Endometrium (tissue), 2 donors: Measurements from ENCODE around the gene PAIP1.
"Not testable (repeated sequence)": the region's sequence is repeated elsewhere in the genome, so short reads cannot be mapped to it uniquely, and the experiment has no call there.

ENCODE experiments used
- FAIRE-seq: peaks from 2 replicates; lab custom pipeline; 2012; peaks lifted over from hg19 to GRCh38; lab: Jason Lieb, UNC
- donor health status: control.
- donor health status: control.

Gene PAIP1

DNA sequence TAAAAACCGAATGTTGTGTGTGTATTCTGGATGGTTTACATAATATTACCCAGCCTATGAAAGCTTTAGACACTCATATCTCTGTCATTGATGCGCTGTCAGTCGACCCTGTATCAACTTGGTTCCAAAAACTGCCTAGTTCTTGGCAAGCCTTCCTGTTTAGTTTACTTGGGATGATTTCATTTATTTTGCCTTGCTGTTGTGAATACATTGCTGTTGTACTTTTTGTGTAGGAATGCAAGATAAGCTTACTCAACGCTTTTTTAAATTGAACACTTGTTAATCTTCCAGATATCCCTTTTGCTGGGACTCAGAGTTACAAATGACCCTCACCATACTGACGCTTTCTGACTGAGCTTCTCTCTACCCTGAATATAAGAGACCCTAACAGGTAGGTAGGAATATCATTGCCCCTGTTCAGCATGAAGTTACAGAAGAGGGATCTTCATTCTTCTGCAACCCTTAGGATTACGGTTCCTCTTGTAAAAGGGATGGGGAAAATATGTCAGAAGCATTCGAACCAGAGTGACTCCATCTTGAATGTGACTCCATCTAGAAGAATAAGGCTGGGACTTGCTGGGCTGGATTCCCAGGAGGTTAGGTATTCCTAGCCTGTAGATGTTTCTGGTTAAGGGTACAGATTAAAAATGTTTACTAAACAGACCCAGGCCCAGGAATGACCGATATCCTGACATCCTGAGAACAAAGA, 13.7 kb upstream of the PAIP1 start:
- no peak for FAIRE-seq

DNA sequence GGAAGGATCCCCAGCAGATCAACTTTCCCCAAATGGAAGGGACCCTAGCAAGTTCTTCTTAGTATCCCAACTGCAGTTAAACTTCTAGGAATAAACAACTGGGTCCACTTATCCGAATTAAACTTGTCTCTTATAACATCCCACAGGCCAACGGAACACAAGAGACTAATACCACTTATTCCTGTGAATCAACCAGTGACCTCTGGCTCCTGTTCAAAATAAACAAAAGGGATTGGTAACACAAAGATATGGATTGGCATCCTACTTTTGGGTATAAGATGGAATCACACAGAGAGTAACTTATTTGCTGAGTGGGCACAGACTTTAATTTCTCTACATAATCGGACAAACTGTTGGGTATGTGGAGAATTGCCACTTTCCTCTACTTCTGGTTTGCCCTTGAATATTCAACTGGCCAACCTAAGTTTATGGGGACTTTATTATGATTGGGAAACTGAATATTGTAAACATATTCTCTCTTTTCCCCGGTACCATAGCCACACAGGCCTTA, 12.4 kb upstream of the PAIP1 start:
- no peak for FAIRE-seq

DNA sequence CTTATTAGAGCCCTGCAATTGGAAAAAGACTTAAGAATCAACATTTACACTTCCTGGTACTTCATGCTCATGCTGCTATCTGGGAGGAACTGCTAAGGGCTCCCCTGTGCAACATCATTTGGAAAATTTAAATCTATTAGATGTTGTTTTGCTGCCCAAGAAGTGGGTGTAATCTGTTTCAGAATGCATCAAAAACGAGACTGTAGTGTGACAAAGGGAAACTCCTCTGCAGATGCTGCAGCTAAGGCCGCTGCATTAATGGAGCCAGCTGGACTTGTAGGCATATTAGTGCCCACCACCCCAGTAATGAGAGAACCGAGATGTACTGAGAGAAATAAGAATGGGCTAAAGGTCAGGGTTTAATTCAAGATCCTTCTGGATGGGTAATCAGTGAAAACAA, 11.1 kb upstream of the PAIP1 start:
- no peak for FAIRE-seq

DNA sequence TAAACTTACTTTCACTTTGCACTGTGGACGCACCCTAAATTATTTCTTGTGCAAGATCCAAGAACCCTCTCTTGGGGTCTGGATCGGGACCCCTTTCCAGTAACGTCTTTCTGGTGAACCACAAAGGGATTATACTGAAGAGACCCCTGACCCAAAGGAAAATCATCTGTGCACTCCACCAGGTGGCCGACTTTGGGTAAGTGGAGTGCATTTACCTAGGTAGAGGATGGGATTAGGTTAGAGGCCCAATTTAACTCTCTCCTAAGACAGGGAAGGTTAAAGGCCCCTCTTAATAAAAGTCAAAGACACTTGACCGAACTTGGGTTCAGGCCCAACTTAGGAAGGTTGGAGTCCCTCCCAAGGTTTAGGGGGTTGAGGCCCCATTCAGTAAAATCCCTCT, 8.2 kb upstream of the PAIP1 start:
- FAIRE-seq, result no peak

DNA sequence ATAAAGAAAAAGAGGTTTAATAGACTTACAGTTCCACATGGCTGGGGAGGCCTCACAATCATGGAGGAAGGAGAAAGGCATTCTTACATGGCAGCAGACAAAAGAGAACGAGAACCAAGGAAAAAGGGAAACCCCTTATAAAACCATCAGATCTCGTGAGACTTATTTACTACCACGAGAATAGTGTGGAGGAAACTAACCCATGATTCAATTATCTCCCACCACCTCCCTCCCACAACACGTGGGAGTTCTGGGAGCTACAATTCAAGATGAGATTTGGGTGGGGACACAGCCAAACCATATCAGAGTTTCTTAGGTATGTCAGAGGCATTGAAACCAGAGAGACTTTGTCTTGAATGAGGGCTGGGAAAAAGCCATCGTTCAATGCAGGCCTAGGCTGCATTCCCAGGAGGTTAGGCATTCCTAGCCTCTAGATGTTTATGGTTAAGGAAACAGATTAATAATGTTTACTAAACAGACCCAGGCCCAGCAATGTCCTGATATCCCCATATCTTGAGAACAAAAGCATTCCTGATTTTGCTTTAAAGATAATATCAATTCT, 7.5 kb upstream of the PAIP1 start:
- FAIRE-seq, result no peak

DNA sequence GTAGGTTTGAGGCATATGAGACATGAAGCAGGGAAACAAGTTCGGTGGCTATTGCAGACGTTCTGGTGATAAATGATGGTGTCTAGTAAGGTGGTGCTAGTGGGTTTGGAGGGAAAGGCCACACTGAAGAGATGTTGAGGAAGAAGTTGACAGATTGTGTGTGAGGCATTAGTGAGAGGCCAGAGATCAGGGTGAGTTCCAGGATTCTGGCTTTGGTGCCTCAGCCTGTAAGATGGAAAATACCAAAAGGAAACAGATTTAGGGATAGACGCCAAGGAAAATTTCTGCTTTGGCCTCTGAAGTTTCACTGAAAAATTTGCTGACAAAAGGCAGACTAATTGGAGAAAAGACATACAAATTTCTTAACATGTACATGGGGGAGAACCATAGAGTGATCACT, 6.4 kb upstream of the PAIP1 start:
- FAIRE-seq, result no peak

DNA sequence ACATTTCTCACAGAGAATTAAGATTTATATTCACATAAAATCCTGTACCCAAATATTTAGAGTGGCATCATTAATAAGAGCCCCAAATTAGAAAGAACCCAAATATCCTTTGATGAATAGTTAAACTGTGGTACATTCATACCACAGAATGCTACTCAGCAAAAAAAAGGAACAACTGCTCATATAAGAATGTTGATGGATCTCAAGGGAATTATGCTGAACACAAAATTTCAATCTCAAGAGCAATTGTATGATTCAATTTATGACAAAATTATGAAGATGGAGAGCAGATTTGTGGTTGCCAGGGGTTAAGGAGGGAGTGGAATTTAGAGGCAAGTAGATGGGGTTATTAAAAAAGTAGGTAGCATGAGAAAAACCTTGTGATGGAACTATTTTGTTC, 4.5 kb upstream of the PAIP1 start:
- no peak for FAIRE-seq

DNA sequence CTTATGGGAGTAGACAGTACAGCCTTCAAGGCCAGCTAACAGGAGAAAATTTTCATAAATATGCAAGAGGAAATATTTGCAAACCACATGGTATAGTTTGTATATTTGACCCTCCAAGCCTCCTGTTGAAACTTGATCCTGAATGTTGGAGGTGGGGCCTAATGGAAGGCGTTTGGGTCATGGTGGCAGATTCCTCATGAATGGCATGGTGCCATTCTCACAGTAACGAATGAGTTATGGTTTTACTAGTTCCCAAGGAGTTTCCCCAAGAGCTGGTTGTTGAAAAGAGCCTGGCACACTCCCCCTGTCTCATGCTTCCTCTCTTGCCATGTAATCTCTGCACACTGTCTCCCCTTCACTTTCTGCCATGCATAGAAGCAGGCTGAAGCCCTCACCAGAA, 3.3 kb upstream of the PAIP1 start:
- FAIRE-seq, result no peak

DNA sequence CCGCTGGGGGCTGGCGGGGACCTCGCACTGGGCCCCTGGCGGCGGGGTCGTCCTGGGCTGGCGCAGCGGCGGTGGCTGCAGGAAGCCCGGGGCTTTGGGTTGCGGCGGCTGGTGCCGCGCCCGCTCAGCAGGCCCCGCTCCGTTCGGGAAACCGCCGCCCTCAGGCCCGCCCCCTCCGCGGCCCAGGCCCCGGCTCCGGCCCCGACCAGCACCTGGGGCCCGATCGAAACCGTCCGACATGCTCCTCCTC, 345 bp downstream of the PAIP1 start:
- FAIRE-seq, result not testable (repeated sequence)

DNA sequence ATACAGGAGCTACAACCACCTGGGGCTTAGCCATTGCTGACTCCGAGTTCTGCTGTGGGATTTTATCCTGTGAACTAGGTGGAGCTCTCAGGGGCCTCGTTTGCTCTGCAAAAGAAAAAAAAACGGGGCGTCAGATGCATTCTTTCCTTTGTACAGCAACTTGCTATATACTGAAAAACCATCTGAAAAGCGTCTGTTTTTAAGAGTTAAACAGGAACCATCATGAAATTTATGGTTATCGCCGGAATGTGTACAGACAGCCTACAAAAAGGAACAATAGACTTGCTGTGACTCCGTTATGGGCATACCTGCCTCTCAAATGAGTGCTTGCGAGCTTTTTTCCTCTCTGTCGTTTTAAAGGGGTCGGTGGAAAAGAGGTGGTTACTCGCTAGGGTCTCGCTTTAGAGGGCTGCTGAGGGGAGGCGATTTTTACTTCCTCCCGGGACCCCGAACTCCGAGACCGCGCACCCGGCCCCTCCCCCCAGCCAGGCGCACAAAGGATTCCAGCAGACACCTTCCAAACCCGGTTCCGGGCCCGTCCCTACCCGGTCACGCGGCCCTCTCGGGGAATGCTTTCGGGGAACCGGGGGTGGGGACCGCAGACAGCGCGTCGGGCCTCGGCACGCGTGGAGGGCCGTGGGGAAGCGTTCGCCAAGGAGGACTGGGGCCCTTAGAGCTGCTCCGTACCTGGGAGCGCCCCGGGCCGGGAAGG, 826 bp downstream of the PAIP1 start:
- no peak for FAIRE-seq

DNA sequence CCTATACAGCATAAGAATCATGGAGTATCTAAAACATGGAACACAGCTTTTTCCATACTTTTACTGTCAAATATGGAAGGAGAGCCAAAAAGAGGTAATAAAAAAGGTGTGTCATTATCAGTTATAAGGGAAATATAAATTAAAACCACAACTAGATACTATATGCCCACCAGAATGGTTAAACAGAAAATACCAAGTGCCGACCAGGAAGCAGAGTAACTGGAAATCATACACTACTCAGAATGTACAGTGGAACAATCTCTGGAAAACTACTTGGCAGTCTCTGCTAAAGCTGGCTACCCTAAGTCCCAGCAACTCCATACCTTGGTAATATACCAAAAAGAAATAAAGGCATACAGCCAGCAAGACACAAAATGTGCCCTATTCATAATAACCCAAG, 2.4 kb downstream of the PAIP1 start:
- FAIRE-seq, result no peak

DNA sequence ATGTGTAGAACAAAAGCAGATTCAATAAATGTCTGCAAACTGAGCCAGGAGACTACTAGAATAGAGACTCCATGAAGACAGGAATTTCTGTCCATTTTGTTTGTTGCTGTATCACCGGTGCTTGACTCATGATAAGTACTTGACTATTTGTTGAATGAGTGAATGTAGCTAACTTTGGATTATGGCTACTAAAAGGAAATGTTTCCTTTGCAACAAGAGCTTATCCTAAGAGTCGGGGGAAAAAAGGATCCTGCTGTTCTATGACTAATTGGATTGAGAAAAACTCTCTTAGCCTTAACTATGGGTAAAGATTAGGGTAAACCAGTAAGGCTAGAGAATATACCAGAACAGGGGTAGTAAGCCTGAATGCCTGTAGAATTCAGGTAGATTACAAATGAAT, 3.5 kb downstream of the PAIP1 start:
- FAIRE-seq, result no peak

DNA sequence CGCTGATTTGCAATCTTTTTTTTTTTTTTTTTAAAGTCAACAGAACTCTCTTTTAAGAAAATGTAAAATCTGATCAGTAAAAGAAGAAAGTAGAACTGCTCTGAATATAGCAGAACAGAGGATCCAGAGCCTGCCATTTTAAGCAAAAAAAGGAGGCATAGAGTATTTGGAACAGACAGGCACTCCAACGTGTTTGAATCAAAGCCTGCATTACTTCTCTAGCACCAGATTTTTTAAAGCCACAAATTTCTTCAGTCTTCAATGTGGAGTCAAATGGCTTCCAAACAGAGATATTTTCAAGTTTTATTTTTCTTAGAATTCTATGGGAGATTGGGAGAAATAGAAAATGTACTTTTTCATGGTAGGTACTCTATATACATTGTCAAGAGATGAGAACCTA, 5.1 kb downstream of the PAIP1 start:
- no peak for FAIRE-seq

DNA sequence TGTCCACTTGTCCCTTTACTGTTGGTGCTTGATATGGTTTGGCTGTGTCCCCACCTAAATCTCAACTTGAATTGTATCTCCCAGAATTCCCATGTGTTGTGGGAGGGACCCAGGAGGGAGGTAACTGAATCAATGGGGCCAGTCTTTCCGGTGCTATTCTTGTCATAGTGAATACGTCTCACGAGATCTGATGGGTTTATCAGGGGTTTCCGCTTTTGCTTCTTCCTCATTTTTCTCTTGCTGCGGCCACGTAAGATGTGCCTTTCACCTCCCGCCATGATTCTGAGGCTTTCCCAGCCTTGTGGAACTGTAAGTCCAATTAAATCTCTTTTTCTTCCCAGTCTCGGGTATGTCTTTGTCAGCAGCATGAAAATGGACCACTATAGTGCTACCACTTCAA, 7.6 kb downstream of the PAIP1 start:
- FAIRE-seq, result not testable (repeated sequence)

DNA sequence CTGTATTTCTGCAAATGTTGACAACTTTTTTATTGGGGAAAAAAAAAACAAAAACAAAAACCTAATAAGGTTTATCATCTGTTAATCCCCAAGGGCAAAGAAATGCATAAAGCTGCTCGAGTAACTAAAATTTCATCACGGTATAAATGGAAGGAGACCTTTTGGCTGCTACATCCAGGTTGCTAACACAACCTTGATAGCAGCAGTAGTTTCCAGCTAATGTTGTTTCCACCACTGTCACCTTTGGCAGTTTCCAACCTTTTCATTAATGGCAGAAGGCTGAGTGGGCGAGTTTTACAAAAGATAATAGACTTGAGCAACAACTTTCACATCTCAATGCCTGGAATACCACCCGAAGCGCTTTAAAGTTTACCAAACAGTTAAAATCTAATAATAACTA, 8.5 kb downstream of the PAIP1 start:
- FAIRE-seq, result no peak

DNA sequence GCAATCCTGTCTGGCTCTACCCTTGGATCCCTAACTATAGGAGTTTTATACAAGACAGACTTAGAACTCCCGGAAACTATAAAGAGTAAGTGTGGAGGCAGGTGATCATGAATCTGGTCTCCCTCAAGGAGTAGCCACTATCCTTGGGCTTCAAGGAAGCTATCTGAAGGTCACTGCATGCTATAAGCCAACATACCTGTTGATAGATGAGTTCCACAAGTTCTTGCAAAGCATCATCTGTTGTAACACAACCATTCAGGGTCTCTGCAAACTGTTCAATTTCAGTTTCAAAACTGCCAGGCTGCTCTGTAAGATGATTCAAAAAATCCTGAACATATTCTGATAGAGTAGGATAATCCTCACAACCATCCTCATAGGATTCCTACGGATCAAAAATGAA, 9.3 kb downstream of the PAIP1 start:
- FAIRE-seq, result no peak

DNA sequence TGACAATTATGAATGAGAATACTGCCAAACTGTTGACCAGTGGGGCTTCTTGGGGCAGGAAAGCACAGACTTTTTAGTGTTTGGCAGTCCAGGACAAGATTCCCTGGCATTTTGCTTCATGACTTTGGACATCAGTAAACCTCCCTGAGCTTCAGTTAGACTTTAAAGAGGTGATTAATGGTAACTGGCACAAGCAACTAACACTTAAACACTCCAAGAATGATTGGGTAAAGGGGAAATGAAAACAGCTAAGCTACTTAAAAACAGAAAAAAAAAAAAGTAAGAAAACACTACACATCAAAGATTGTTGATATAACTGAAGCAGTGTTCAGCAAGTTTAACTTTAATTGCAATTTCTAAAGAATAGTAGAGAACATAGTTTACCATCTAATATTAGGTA, 13.4 kb downstream of the PAIP1 start:
- peak; percentile 48 for FAIRE-seq

DNA sequence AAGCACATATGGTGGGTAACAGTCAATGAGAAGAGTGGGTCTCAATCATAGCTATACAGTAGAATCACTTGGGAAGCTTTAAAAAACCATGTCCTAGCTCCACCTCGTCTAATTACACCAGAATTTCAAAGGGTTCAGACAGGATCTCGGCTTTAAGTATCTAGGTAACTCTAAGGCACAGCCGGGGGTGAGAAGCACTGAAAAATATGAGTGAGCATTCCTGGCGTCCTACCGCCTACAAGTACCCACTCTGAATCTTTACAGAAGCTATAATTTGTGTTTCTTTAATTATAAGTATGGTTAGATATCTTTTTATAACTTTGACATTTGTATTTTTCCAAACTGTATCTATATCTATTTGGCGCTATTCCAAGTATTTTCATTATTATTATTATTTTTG, 16.1 kb downstream of the PAIP1 start:
- no peak for FAIRE-seq

DNA sequence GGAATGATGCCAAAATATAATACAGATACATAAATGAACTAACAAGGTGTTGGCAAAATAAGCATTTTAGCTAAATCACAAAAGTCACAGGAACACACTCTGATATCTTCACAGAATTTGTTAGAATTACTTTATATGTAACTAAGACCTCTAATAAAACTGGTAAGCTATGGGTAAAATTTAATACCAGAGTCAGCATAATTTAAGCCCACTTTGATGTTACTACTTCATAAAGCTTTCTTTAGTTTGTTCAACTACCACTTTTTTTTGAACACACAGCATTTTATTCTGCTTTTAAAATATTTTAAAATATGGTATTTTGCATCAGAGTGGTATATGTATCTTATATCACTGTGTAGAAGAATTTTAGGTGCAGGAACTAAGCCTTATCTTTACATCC, 19.9 kb downstream of the PAIP1 start:
- FAIRE-seq, result no peak

DNA sequence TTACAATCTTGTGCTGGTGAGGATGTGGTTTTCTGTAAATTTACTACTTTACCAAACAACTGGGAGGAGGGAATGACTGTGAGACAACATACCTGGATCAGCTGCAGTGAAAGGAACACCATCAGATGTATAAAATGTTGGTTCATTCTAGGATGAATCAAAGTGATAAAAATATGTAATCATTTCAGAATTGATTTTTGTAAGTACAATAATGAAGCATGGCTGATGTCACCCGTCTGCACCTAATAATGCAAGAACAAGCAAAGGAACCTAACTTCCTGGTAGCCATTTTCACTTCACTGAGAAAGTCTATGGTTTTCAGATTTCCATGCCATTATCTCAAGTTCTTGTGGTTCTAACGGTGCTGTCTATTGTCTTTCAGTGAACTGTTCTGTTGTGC, 23.2 kb downstream of the PAIP1 start:
- FAIRE-seq, result no peak

DNA sequence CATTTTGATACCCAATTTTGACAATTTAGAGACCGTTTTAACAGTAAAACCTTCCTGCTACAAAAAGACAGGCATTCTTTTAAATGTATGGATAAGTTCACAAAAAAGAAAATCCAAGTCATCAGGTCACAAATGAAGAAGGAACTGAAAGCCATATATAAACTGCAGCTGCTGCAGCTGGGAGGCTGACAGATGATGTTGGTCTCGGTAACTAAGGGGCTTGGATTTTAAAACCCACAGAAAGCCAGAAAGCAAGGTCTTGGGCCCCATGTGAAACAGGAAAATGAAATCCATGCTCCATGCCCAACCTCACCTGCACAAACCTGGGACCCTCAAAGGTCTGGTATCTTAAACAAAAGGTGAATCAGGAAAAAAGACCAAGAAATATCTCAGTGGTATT, 26.2 kb downstream of the PAIP1 start:
- FAIRE-seq, result no peak

DNA sequence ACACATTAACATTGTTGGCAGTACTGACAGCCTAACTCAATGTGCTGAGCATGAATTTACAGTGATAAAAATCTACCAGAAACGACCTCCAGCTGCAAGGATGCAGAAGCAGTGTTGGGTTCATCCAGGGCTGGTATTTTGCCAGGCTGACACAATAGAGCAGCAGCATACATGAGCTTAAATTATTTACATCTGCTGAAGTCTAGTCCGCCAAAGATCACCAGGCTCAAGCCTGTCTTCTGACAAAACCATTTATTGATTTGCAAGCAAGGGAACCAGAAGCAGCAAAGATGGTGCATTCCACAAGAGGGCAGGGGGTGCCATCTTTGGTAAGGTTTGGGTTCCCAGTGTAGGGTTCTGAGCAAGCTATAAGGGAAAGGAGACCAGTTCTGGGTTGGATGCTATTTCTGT, 33.2 kb downstream of the PAIP1 start:
- no peak for FAIRE-seq

DNA sequence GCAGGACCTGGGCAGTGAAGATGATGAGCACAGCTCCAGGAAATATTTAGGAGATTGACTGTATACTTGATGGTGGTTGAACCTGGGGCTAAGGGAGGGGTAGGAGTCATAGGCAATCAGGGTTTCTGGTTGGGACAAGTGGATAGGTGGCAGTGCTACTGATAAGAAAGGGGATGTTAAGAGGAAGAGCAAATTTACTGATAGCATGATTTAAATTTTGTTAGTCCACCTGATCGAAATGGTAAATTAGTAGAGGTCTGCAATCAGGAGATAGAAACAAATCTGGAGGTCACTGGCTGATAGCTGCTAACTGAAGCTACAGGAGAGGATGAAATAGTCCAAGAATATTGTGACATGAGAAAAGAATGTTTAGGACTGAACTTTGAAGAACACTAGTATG, 36.3 kb downstream of the PAIP1 start:
- FAIRE-seq, result no peak

DNA sequence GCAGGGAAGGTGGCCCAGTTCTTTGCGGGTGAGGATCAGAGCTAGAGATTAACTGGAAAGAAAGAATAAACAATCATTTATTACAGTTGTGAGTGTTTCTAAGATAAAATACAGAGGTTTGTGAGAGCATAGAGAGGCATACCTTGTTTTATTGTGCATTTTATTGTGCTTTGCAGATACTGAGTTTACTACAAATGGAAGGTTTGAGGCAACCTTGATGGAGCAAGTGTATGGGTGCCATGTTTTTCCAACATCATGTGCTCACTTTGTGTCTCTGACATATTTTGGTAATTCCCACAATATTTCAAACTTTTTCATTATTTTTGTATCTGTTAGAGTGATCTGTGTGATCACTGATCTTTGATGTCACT, 41.2 kb downstream of the PAIP1 start:
- no peak for FAIRE-seq
